Right cardiac atrium (tissue), 5 donors: ENCODE data around the gene LGALS1. TPM values are rescaled to one million over a fixed set of nuclear protein-coding genes. Genes with fewer than 3 reads are reported as not detected.

Experiments
- ATAC-seq, 2 donors: fragments of 200-7000 bp; cut with Tn5 transposase; one replicate each; pipeline versions ENCODE4 v1.8.0 to v1.9.1; 2020; ENCODE audit warnings: moderate library complexity in 2 of 2, mild to moderate bottlenecking in 1 of 2
- DNase-seq, 3 donors: peaks; one replicate each; pipeline ENCODE4 v3.0.0-alpha.2; 2020
- H3K27ac ChIP-seq: one replicate; pipeline ENCODE4 v1.5.1; 2013; ENCODE audit warnings: mild to moderate bottlenecking, low read length, control low read depth, moderate library complexity
- H3K27me3 ChIP-seq: one replicate; pipeline ENCODE4 v1.6.1; 2013; ENCODE audit not compliant: control insufficient read depth, insufficient read depth
- H3K4me1 ChIP-seq: one replicate; pipeline ENCODE4 v1.6.1; 2013; ENCODE audit warnings: low read length; ENCODE audit not compliant: control insufficient read depth, insufficient read depth
- H3K4me3 ChIP-seq: one replicate; pipeline ENCODE4 v1.5.1; 2013; ENCODE audit warnings: low read length, control low read depth
- H3K9me3 ChIP-seq: one replicate; pipeline ENCODE4 v1.6.1; 2013; ENCODE audit warnings: low read length; ENCODE audit not compliant: control insufficient read depth
- WGBS: extraction: QIAGEN DNeasy Blood & Tissue Kit; methylation state at CpG from one replicate; pipeline ENCODE4 v1.1.7; 2013; 5-methylcytosine and 5-hydroxymethylcytosine counted together
- intact Hi-C, 4 donors: fragments of 100-400 bp; cut with DNase I; formaldehyde crosslinking; loops; one replicate each; pipeline versions ENCODE4 v1.11.0 to v1.14.0; 2022 to 2023
- polyA plus RNA-seq: library from polyadenylated mRNA; stranded (reverse); fragments of 200-250 nt; gene quantifications from one replicate; pipeline ENCODE4 v1.2.3, GENCODE V29; 2013
- total RNA-seq, 4 donors: library from RNA; stranded (reverse); fragmentation: NEBNext Ultra II Directional; extraction: Animal tissue kit (Norgen Biotek cat#: 25700); gene quantifications; one replicate each; pipeline ENCODE4 v1.2.1, GENCODE V29; 2021
- donor health status: healthy with polysubstance abuse.
- donor health status: DM: no; HTN: yes; CAD: no.
- donor health status: DM: no; HTN: no; CAD: no.
- donor health status: DM: no; HTN: yes; CAD: no; lungs with severe emphysema.
- donor health status: DM: yes; HTN: yes; CAD: no.

LGALS1 gene
- total and polyA plus RNA-seq, 5 donors: 438 to 1,338 (median 636) TPM

- DNase-seq (peak in 1 of 3 donors; percentile 64), ATAC-seq (no peak)
- peaks cover 4% of the 10 kb centered on the region for H3K4me1 ChIP-seq
- H3K27me3 ChIP-seq: no peaks in the 10 kb centered on the region
- no peaks in the 10 kb centered on the region for H3K9me3 ChIP-seq
- intact Hi-C loops: no loop called here
- peak overlapping the region; percentile 91 for H3K4me3 ChIP-seq
- H3K27ac ChIP-seq: peak overlapping the region; percentile 98
- WGBS: 54% methylated on average over 15 of the region's 15 CpGs
Measured at GRCh38 chr22:37677493-37677974, 2.1 kb downstream of the LGALS1 start.

- intact Hi-C loops: no loop called here
- 57% methylated on average over 18 of the region's 18 CpGs for WGBS
- no peaks in the 10 kb centered on the region for H3K9me3 ChIP-seq
- no peak for DNase-seq
- ATAC-seq: no peak
- H3K27ac ChIP-seq: no peak overlapping the region
- H3K4me3 ChIP-seq: no peak overlapping the region
- H3K27me3 ChIP-seq: no peaks in the 10 kb centered on the region
- peaks cover 4% of the 10 kb centered on the region for H3K4me1 ChIP-seq
Measured at GRCh38 chr22:37678372-37678771, 2.9 kb downstream of the LGALS1 start.

GRCh38 chr22:37679670-37680069 is 4.2 kb downstream of the LGALS1 start:
- intact Hi-C loops: loop anchor here in 3 of 4 donors (5.0 to 10.0 kb wide), 3 partner anchors 32 to 55 kb away; no protein-coding TSS in a partner anchor
- 73% methylated on average over 8 of the region's 8 CpGs for WGBS
- H3K9me3 ChIP-seq: no peaks in the 10 kb centered on the region
- DNase-seq (no peak), ATAC-seq (no peak)
- no peaks in the 10 kb centered on the region for H3K27me3 ChIP-seq
- H3K4me3 ChIP-seq: no peak overlapping the region
- no peak overlapping the region for H3K27ac ChIP-seq
- peaks cover 2% of the 10 kb centered on the region for H3K4me1 ChIP-seq

GRCh38 chr22:37680191-37680851 is 4.9 kb downstream of the LGALS1 start:
- H3K4me1 ChIP-seq: peaks cover 2% of the 10 kb centered on the region
- WGBS: 68% methylated on average over 7 of the region's 7 CpGs
- DNase-seq (no peak), ATAC-seq (no peak)
- intact Hi-C loops: loop anchor here in 3 of 4 donors (5.0 to 10.0 kb wide), 3 partner anchors 33 to 56 kb away; no protein-coding TSS in a partner anchor
- H3K4me3 ChIP-seq: no peak overlapping the region
- H3K27ac ChIP-seq: no peak overlapping the region
- H3K27me3 ChIP-seq: no peaks in the 10 kb centered on the region
- H3K9me3 ChIP-seq: no peaks in the 10 kb centered on the region

- ATAC-seq (no peak), DNase-seq (no peak)
- 81% methylated on average over 2 of the region's 2 CpGs for WGBS
- Histone ChIP-seq H3K27ac (no peak overlapping the region), H3K4me3 (no peak overlapping the region), H3K9me3 (no peaks in the 10 kb centered on the region), H3K27me3 (no peaks in the 10 kb centered on the region), H3K4me1 (peaks cover 2% of the 10 kb centered on the region)
- intact Hi-C loops: loop anchor here in 3 of 4 donors (5.0 to 10.0 kb wide), 3 partner anchors 34 to 56 kb away; no protein-coding TSS in a partner anchor
Measured at GRCh38 chr22:37681001-37681424, 5.6 kb downstream of the LGALS1 start.

GRCh38 chr22:37681556-37682049 is 6.2 kb downstream of the LGALS1 start:
- WGBS: 26% methylated on average over 6 of the region's 6 CpGs

GRCh38 chr22:37684803-37685615 is 9.6 kb downstream of the LGALS1 start:
- intact Hi-C loops: loop anchor here in 3 of 4 donors (5.0 to 10.0 kb wide), 3 partner anchors 38 to 60 kb away; no protein-coding TSS in a partner anchor
- Histone ChIP-seq H3K27ac (no peak overlapping the region), H3K4me1 (peaks cover 2% of the 10 kb centered on the region), H3K9me3 (no peaks in the 10 kb centered on the region), H3K4me3 (no peak overlapping the region), H3K27me3 (no peaks in the 10 kb centered on the region)
- no peak for DNase-seq
- ATAC-seq: no peak
- 81% methylated on average over 16 of the region's 16 CpGs for WGBS

More at GRCh38 chr22:37681556-37682049, 6.2 kb downstream of the LGALS1 start:
- Histone ChIP-seq H3K4me3 (no peak overlapping the region), H3K27me3 (no peaks in the 10 kb centered on the region), H3K4me1 (peaks cover 2% of the 10 kb centered on the region), H3K9me3 (no peaks in the 10 kb centered on the region), H3K27ac (no peak overlapping the region)
- intact Hi-C loops: loop anchor here in 3 of 4 donors (5.0 to 10.0 kb wide), 3 partner anchors 34 to 57 kb away; no protein-coding TSS in a partner anchor
- ATAC-seq (peak; percentile 39 to 54), DNase-seq (peak; percentile 73 to 87 (median 84))

GRCh38 chr22:37686002-37686982 is 10.9 kb downstream of the LGALS1 start, which contains the start of gene NOL12:
Gene NOL12 (plus strand): TSS chr22:37686343. CDS start chr22:37686393, 50 bp downstream.
- WGBS: 2% methylated on average over 62 of the region's 62 CpGs
- peak; percentile 84 to 91 (median 90) for DNase-seq
- Histone ChIP-seq H3K27me3 (no peaks in the 10 kb centered on the region), H3K9me3 (no peaks in the 10 kb centered on the region), H3K27ac (peak within 1 kb of the TSS; percentile 98), H3K4me1 (peaks cover 2% of the 10 kb centered on the region), H3K4me3 (peak within 1 kb of the TSS; percentile 97)
- intact Hi-C loops: loop anchor here in 1 of 4 donors (10.0 kb wide), 1 partner anchor 61 kb away; no protein-coding TSS in a partner anchor
- ATAC-seq: peak; percentile 91

- ATAC-seq (no peak), DNase-seq (no peak)
- Histone ChIP-seq H3K9me3 (no peaks in the 10 kb centered on the region), H3K4me1 (peaks cover 2% of the 10 kb centered on the region), H3K4me3 (no peak overlapping the region), H3K27me3 (no peaks in the 10 kb centered on the region), H3K27ac (no peak overlapping the region)
- intact Hi-C loops: no loop called here
- WGBS: 87% methylated on average over 7 of the region's 7 CpGs
Measured at GRCh38 chr22:37690407-37690806, 15.0 kb downstream of the LGALS1 start.
